HepG2 (cell line): ENCODE measurements around the gene GPX7. TPM values are rescaled to one million over a fixed set of nuclear protein-coding genes. Genes with fewer than 3 reads are reported as not detected.

Source experiments
- ARNTL ChIP-seq: sonication (generic); formaldehyde crosslinking; IDR thresholded peaks from 2 replicates; pipeline ENCODE4 v1.4.0; 2020; ENCODE audit warnings: mild to moderate bottlenecking, missing genetic modification reagents
- ATF7-NPFF ChIP-seq: sonication (generic); formaldehyde crosslinking; IDR thresholded peaks from 2 replicates; pipeline ENCODE4 v1.8.1; 2023; ENCODE audit warnings: mild to moderate bottlenecking, low read depth, missing genetic modification reagents, moderate library complexity
- EEA1 ChIP-seq: sonication (generic); formaldehyde crosslinking; IDR thresholded peaks from 2 replicates; pipeline ENCODE4 v1.5.1; 2020; ENCODE audit warnings: mild to moderate bottlenecking, missing genetic modification reagents, borderline replicate concordance
- EED ChIP-seq: sonication (generic); formaldehyde crosslinking; IDR thresholded peaks from 2 replicates; pipeline ENCODE4 v1.5.0; 2020; ENCODE audit warnings: mild to moderate bottlenecking, missing genetic modification reagents
- HNRNPUL1 ChIP-seq: fragments of 200-400 bp; formaldehyde crosslinking; IDR thresholded peaks from 2 replicates; pipeline ENCODE4 v1.6.1; 2017; ENCODE audit warnings: low read depth, mild to moderate bottlenecking, low read length, moderate library complexity
- KAT8 ChIP-seq: IDR thresholded peaks from 2 replicates; pipeline ENCODE4 v1.6.1; 2016; ENCODE audit warnings: missing genetic modification reagents, missing compliant biosample characterization
- MBNL3 ChIP-seq: fragments of 250-450 bp; sonication (Bioruptor Pico); conservative IDR thresholded peaks from 2 replicates; pipeline ENCODE4 v1.8.0; 2022; ENCODE audit warnings: mild to moderate bottlenecking, inconsistent platforms
- NRL ChIP-seq: sonication (generic); formaldehyde crosslinking; IDR thresholded peaks from 2 replicates; pipeline ENCODE4 v1.5.0; 2020; ENCODE audit warnings: missing genetic modification reagents, mild to moderate bottlenecking, moderate library complexity, borderline replicate concordance
- RFX1 ChIP-seq: fragments of 450-650 bp; IDR thresholded peaks from 2 replicates; pipeline ENCODE4 v1.6.1; 2017
- SIN3B ChIP-seq: fragments of 150-350 bp; IDR thresholded peaks from 2 replicates; pipeline ENCODE4 v1.6.1; 2014; ENCODE audit warnings: low read length
- ZBTB7A ChIP-seq: sonication (generic); formaldehyde crosslinking; IDR thresholded peaks from 2 replicates; pipeline ENCODE4 v1.8.0; 2022; ENCODE audit warnings: mild to moderate bottlenecking, missing genetic modification reagents
- polyA plus RNA-seq, 8 experiments: library from polyadenylated mRNA; depleted of rRNA in 3 of 8; stranded (reverse) in 7 of 8; unstranded in 1 of 8; fragments of >200 nt; fragmentation: Illumina TruSeq in 4 of 8; extraction: Trizol in 4 of 8; gene quantifications; 2 replicates each; pipeline versions ENCODE4 v1.2.1 to v1.2.3, GENCODE V29; 2011 to 2016; ENCODE audit warnings: low read depth in 4 of 8, missing spikeins in 1 of 8, mixed read lengths in 1 of 8; ENCODE audit not compliant: insufficient read depth in 1 of 8
- total RNA-seq, 5 experiments: library from RNA; depleted of rRNA; stranded (reverse); fragments of >200 nt; fragmentation: Illumina TruSeq; extraction: Trizol; gene quantifications; 2 replicates each; pipeline ENCODE4 v1.2.3, GENCODE V29; 2016; ENCODE audit warnings: low read depth in 1 of 5
- TF ChIP-seq, protein P1 (sequence below), 2 experiments: fragments of 450-650 bp in 1 of 2; sonication (generic) in 1 of 2; formaldehyde crosslinking; IDR thresholded peaks; 2 replicates each; pipeline versions ENCODE4 v1.5.0 to v1.8.0; 2020 to 2022; ENCODE audit warnings: mild to moderate bottlenecking in 1 of 2, missing genetic modification reagents in 1 of 2
- TF ChIP-seq, protein P2 (sequence below): sonication (generic); formaldehyde crosslinking; IDR thresholded peaks from 2 replicates; pipeline ENCODE4 v1.5.1; 2020; ENCODE audit warnings: mild to moderate bottlenecking, missing genetic modification reagents, borderline replicate concordance
- TF ChIP-seq, protein P3 (sequence below): sonication (generic); formaldehyde crosslinking; IDR thresholded peaks from 2 replicates; pipeline ENCODE4 v1.5.0; 2020; ENCODE audit warnings: mild to moderate bottlenecking, missing genetic modification reagents, borderline replicate concordance

GPX7 gene
- total and polyA plus RNA-seq, 2 of the 13 experiments (the other 11 are each of a cell fraction or from before 2014, with no cell fraction given) = 14.1 to 16.2 TPM

DNA sequence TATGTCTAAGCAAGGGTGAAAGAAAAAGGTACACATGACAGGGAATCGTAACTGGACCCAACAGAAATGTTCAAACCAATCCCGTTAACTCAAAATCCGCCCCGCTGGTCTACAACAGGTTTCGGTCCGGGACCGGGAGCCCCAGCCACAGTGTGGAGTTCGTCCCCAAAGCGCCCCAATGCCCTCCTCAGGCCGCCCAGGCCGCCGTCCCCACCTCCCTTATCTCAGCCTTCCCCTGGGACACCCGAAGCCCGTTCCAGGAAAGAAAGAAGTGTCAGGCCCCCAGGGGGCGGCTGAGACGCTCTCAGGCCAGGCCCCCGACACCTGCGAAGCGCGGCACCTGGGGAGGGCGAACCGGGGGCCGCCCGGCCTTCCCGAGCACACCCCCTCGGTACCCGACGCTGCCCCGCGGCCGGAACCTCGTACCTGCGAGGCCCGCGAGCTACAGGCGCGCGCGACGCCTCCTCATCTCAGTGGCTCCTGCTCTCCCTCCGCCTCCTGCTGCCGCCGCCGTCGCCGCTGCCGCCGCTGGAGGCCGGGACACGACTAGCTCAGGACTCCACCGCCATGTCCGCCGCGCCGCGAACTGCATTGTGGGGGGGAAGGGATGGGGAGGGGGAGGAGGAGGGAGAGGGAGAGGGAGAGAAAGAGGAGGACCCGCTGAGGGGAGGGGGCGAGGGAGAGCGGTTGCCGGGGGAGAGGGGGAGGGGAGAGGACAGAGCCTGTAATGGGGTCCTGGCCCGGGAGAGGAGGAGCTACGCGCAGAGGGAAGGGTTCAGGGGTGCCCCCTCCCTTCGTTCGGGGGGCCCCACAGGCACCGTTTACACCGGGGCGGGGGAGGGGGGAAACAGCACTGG lies 49.4 kb upstream of the GPX7 start, which contains the start of gene TUT4 (continued):
- TF ChIP-seq, protein P1, sequence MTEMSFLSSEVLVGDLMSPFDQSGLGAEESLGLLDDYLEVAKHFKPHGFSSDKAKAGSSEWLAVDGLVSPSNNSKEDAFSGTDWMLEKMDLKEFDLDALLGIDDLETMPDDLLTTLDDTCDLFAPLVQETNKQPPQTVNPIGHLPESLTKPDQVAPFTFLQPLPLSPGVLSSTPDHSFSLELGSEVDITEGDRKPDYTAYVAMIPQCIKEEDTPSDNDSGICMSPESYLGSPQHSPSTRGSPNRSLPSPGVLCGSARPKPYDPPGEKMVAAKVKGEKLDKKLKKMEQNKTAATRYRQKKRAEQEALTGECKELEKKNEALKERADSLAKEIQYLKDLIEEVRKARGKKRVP (CRISPR knock-in tag; IDR thresholded peaks at IDR 0.05) = 0 out of 4 replicates have a peak, but pooled peaks of 1 of the 2 experiments have one; percentile 23
- TF ChIP-seq SIN3B (no peak), HNRNPUL1 (no peak), RFX1 (no peak), MBNL3 (CRISPR knock-in tag) (no peak), EEA1 (CRISPR knock-in tag) (0 out of 2 replicates have a peak, but pooled peaks have one; percentile 56), NRL (CRISPR knock-in tag) (peak; percentile 77), ATF7-NPFF (CRISPR knock-in tag) (peak; percentile 61; the same call in 1 of the 2 replicates), KAT8 (CRISPR knock-in tag) (no peak; the same call in 1 of the 2 replicates), ZBTB7A (CRISPR knock-in tag) (0 out of 2 replicates have a peak, but pooled peaks have one; percentile 33), EED (CRISPR knock-in tag) (peak; percentile 66; the same call in 1 of the 2 replicates), ARNTL (CRISPR knock-in tag) (no peak; the same call in 1 of the 2 replicates)
- TF ChIP-seq, protein P2, sequence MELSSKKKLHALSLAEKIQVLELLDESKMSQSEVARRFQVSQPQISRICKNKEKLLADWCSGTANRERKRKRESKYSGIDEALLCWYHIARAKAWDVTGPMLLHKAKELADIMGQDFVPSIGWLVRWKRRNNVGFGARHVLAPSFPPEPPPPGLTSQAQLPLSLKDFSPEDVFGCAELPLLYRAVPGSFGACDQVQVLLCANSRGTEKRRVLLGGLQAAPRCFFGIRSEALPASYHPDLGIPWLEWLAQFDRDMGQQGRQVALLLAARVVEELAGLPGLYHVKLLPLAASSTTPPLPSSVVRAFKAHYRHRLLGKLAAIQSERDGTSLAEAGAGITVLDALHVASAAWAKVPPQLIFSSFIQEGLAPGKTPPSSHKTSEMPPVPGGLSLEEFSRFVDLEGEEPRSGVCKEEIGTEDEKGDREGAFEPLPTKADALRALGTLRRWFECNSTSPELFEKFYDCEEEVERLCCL (CRISPR knock-in tag) = no peak
- TF ChIP-seq, protein P3, sequence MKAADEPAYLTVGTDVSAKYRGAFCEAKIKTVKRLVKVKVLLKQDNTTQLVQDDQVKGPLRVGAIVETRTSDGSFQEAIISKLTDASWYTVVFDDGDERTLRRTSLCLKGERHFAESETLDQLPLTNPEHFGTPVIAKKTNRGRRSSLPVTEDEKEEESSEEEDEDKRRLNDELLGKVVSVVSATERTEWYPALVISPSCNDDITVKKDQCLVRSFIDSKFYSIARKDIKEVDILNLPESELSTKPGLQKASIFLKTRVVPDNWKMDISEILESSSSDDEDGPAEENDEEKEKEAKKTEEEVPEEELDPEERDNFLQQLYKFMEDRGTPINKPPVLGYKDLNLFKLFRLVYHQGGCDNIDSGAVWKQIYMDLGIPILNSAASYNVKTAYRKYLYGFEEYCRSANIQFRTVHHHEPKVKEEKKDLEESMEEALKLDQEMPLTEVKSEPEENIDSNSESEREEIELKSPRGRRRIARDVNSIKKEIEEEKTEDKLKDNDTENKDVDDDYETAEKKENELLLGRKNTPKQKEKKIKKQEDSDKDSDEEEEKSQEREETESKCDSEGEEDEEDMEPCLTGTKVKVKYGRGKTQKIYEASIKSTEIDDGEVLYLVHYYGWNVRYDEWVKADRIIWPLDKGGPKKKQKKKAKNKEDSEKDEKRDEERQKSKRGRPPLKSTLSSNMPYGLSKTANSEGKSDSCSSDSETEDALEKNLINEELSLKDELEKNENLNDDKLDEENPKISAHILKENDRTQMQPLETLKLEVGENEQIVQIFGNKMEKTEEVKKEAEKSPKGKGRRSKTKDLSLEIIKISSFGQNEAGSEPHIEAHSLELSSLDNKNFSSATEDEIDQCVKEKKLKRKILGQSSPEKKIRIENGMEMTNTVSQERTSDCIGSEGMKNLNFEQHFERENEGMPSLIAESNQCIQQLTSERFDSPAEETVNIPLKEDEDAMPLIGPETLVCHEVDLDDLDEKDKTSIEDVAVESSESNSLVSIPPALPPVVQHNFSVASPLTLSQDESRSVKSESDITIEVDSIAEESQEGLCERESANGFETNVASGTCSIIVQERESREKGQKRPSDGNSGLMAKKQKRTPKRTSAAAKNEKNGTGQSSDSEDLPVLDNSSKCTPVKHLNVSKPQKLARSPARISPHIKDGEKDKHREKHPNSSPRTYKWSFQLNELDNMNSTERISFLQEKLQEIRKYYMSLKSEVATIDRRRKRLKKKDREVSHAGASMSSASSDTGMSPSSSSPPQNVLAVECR (CRISPR knock-in tag) = peak; percentile 77; the same call in 1 of the 2 replicates
